NCI-H2196 treated with DMSO at 0.1 percent for 48 hours (cell line): ENCODE measurements around the gene CUZD1.

ENCODE experiments used
- DNase-seq: peaks from one replicate; lab custom pipeline; 2025; ENCODE audit not compliant: unreplicated experiment; lab: John Stamatoyannopoulos, UW

Gene CUZD1

GRCh38 chr10:122815458-122815857 lies 30.2 kb downstream of the CUZD1 start:
- no peak for DNase-seq

GRCh38 chr10:122814493-122814892 lies 31.2 kb downstream of the CUZD1 start:
- no peak for DNase-seq

GRCh38 chr10:122812751-122813150 lies 32.9 kb downstream of the CUZD1 start:
- no peak for DNase-seq

GRCh38 chr10:122802282-122802681 lies 43.4 kb downstream of the CUZD1 start:
- no peak for DNase-seq

- DNase-seq: no peak
Measured at GRCh38 chr10:122798704-122799231, 46.9 kb downstream of the CUZD1 start.

- no peak for DNase-seq
Measured at GRCh38 chr10:122796796-122797195, 48.9 kb downstream of the CUZD1 start.

GRCh38 chr10:122795924-122796323 lies 49.7 kb downstream of the CUZD1 start:
- no peak for DNase-seq

- no peak for DNase-seq
Measured at GRCh38 chr10:122786269-122786668, 59.4 kb downstream of the CUZD1 start.

GRCh38 chr10:122782911-122783310 lies 62.7 kb downstream of the CUZD1 start:
- DNase-seq: no peak
